ENCODE measurements around the gene CNTFR.

Gene CNTFR

GRCh38 chr9:34581318-34581717 lies 8.2 kb downstream of the CNTFR start:
- no peak for DNase-seq
- Histone ChIP-seq H4K8ac (ENCODE audit: low read length) (no peak overlapping the region), H4K91ac (ENCODE audit: low read length) (no peak overlapping the region), H3K27me3 (ENCODE audit: control insufficient read depth in 1 of 2, insufficient read depth in 1 of 2, low read length in 2 of 2) (peaks cover 83 to 95% of the 10 kb centered on the region in 2 experiments), H3K4me2 (ENCODE audit: low read length, poor library complexity, severe bottlenecking) (no peak overlapping the region), H3K79me1 (replicated peaks; ENCODE audit: low read length, poor library complexity, severe bottlenecking) (no peaks in the 10 kb centered on the region), H3K27ac (ENCODE audit: low read length, poor library complexity, severe bottlenecking) (no peak overlapping the region), H3K4ac (ENCODE audit: low read depth in 1 of 2, low read length in 2 of 2) (no peak overlapping the region), H3K14ac (ENCODE audit: low read length in 2 of 2) (no peak overlapping the region), H3K23ac (ENCODE audit: low read length in 2 of 2) (no peak overlapping the region), H2BK15ac (ENCODE audit: low read depth, poor library complexity, severe bottlenecking) (no peak overlapping the region), H2BK12ac (ENCODE audit: low read length in 2 of 2) (no peak overlapping the region), H3K9me3 (ENCODE audit: control insufficient read depth, low read length) (no peaks in the 10 kb centered on the region), H2BK5ac (ENCODE audit: low read depth, low read length, poor library complexity, severe bottlenecking) (no peak overlapping the region), H3K4me3 (ENCODE audit: insufficient read depth in 1 of 2, low read depth in 1 of 2, low read length in 2 of 2) (no peak overlapping the region), H3K36me3 (ENCODE audit: control insufficient read depth in 1 of 2, insufficient read depth in 2 of 2, low read depth in 1 of 2, low read length in 2 of 2) (no peaks in the 10 kb centered on the region), H3K18ac (ENCODE audit: low read depth in 1 of 2, low read length in 2 of 2) (no peak overlapping the region), H3K9ac (ENCODE audit: low read length) (no peak overlapping the region), H2BK120ac (ENCODE audit: low read depth, low read length) (no peak overlapping the region), H2AFZ (ENCODE audit: low read depth, low read length) (no peak overlapping the region), H3K4me1 (ENCODE audit: control insufficient read depth, insufficient read depth, low read depth, low read length) (peaks cover 12% of the 10 kb centered on the region), H2AK5ac (ENCODE audit: low read length, severe bottlenecking) (no peak overlapping the region)
- 70% methylated on average over 2 of the region's 3 CpGs for WGBS

- H2AK5ac ChIP-seq (ENCODE audit: low read length, severe bottlenecking), result no peak overlapping the region
- no peaks in the 10 kb centered on the region for H3K36me3 ChIP-seq (ENCODE audit: control insufficient read depth in 1 of 2, insufficient read depth in 2 of 2, low read depth in 1 of 2, low read length in 2 of 2)
- H3K4me1 ChIP-seq (ENCODE audit: control insufficient read depth, insufficient read depth, low read depth, low read length), result peaks cover 12% of the 10 kb centered on the region
- no peak overlapping the region for H3K4me3 ChIP-seq (ENCODE audit: insufficient read depth in 1 of 2, low read depth in 1 of 2, low read length in 2 of 2)
- no peak overlapping the region for H4K8ac ChIP-seq (ENCODE audit: low read length)
- H3K4me2 ChIP-seq (ENCODE audit: low read length, poor library complexity, severe bottlenecking), result no peak overlapping the region
- H2BK12ac ChIP-seq (ENCODE audit: low read length in 2 of 2), result no peak overlapping the region
- 61% methylated on average over 8 of the region's 8 CpGs for WGBS
- no peak overlapping the region for H3K4ac ChIP-seq (ENCODE audit: low read depth in 1 of 2, low read length in 2 of 2)
- H3K18ac ChIP-seq (ENCODE audit: low read depth in 1 of 2, low read length in 2 of 2), result no peak overlapping the region
- DNase-seq, result no peak
- no peak overlapping the region for H3K27ac ChIP-seq (ENCODE audit: low read length, poor library complexity, severe bottlenecking)
- H3K9ac ChIP-seq (ENCODE audit: low read length), result no peak overlapping the region
- no peak overlapping the region for H3K14ac ChIP-seq (ENCODE audit: low read length in 2 of 2)
- H2BK120ac ChIP-seq (ENCODE audit: low read depth, low read length), result no peak overlapping the region
- H2BK15ac ChIP-seq (ENCODE audit: low read depth, poor library complexity, severe bottlenecking), result no peak overlapping the region
- H3K9me3 ChIP-seq (ENCODE audit: control insufficient read depth, low read length), result no peaks in the 10 kb centered on the region
- no peak overlapping the region for H2BK5ac ChIP-seq (ENCODE audit: low read depth, low read length, poor library complexity, severe bottlenecking)
- no peak overlapping the region for H3K23ac ChIP-seq (ENCODE audit: low read length in 2 of 2)
- no peak overlapping the region for H2AFZ ChIP-seq (ENCODE audit: low read depth, low read length)
- no peaks in the 10 kb centered on the region for H3K79me1 ChIP-seq (replicated peaks; ENCODE audit: low read length, poor library complexity, severe bottlenecking)
- H3K27me3 ChIP-seq (ENCODE audit: control insufficient read depth in 1 of 2, insufficient read depth in 1 of 2, low read length in 2 of 2), result peaks cover 80 to 95% of the 10 kb centered on the region in 2 experiments
- no peak overlapping the region for H4K91ac ChIP-seq (ENCODE audit: low read length)
Observed at GRCh38 chr9:34580358-34580757, 9.2 kb downstream of the CNTFR start.

GRCh38 chr9:34579808-34580163 lies 9.7 kb downstream of the CNTFR start:
- no peak overlapping the region for H4K8ac ChIP-seq (ENCODE audit: low read length)
- H3K4me1 ChIP-seq (ENCODE audit: control insufficient read depth, insufficient read depth, low read depth, low read length), result peaks cover 12% of the 10 kb centered on the region
- no peak for DNase-seq
- no peak overlapping the region for H3K4me2 ChIP-seq (ENCODE audit: low read length, poor library complexity, severe bottlenecking)
- WGBS, result 74% methylated on average over 5 of the region's 5 CpGs
- H2AK5ac ChIP-seq (ENCODE audit: low read length, severe bottlenecking), result no peak overlapping the region
- no peak overlapping the region for H4K91ac ChIP-seq (ENCODE audit: low read length)
- no peak overlapping the region for H2AFZ ChIP-seq (ENCODE audit: low read depth, low read length)
- H3K27ac ChIP-seq (ENCODE audit: low read length, poor library complexity, severe bottlenecking), result no peak overlapping the region
- no peak overlapping the region for H3K9ac ChIP-seq (ENCODE audit: low read length)
- no peak overlapping the region for H3K23ac ChIP-seq (ENCODE audit: low read length in 2 of 2)
- H3K9me3 ChIP-seq (ENCODE audit: control insufficient read depth, low read length), result no peaks in the 10 kb centered on the region
- no peak overlapping the region for H3K4me3 ChIP-seq (ENCODE audit: insufficient read depth in 1 of 2, low read depth in 1 of 2, low read length in 2 of 2)
- no peak overlapping the region for H2BK12ac ChIP-seq (ENCODE audit: low read length in 2 of 2)
- H3K18ac ChIP-seq (ENCODE audit: low read depth in 1 of 2, low read length in 2 of 2), result no peak overlapping the region
- no peak overlapping the region for H3K14ac ChIP-seq (ENCODE audit: low read length in 2 of 2)
- peaks cover 80 to 95% of the 10 kb centered on the region in 2 experiments for H3K27me3 ChIP-seq (ENCODE audit: control insufficient read depth in 1 of 2, insufficient read depth in 1 of 2, low read length in 2 of 2)
- no peak overlapping the region for H2BK15ac ChIP-seq (ENCODE audit: low read depth, poor library complexity, severe bottlenecking)
- no peaks in the 10 kb centered on the region for H3K36me3 ChIP-seq (ENCODE audit: control insufficient read depth in 1 of 2, insufficient read depth in 2 of 2, low read depth in 1 of 2, low read length in 2 of 2)
- H2BK120ac ChIP-seq (ENCODE audit: low read depth, low read length), result no peak overlapping the region
- no peak overlapping the region for H3K4ac ChIP-seq (ENCODE audit: low read depth in 1 of 2, low read length in 2 of 2)
- no peaks in the 10 kb centered on the region for H3K79me1 ChIP-seq (replicated peaks; ENCODE audit: low read length, poor library complexity, severe bottlenecking)
- H2BK5ac ChIP-seq (ENCODE audit: low read depth, low read length, poor library complexity, severe bottlenecking), result no peak overlapping the region

- DNase-seq, result no peak
- no peak overlapping the region for H2BK12ac ChIP-seq (ENCODE audit: low read length in 2 of 2)
- H4K8ac ChIP-seq (ENCODE audit: low read length), result no peak overlapping the region
- no peaks in the 10 kb centered on the region for H3K36me3 ChIP-seq (ENCODE audit: control insufficient read depth in 1 of 2, insufficient read depth in 2 of 2, low read depth in 1 of 2, low read length in 2 of 2)
- H3K79me1 ChIP-seq (replicated peaks; ENCODE audit: low read length, poor library complexity, severe bottlenecking), result no peaks in the 10 kb centered on the region
- no peak overlapping the region for H3K4ac ChIP-seq (ENCODE audit: low read depth in 1 of 2, low read length in 2 of 2)
- no peak overlapping the region for H3K4me3 ChIP-seq (ENCODE audit: insufficient read depth in 1 of 2, low read depth in 1 of 2, low read length in 2 of 2)
- peak overlapping the region in 1 of 2 experiments; percentile 94 for H3K23ac ChIP-seq (ENCODE audit: low read length in 2 of 2)
- no peak overlapping the region for H3K14ac ChIP-seq (ENCODE audit: low read length in 2 of 2)
- H2AFZ ChIP-seq (ENCODE audit: low read depth, low read length), result no peak overlapping the region
- H3K9ac ChIP-seq (ENCODE audit: low read length), result no peak overlapping the region
- no peak overlapping the region for H3K4me2 ChIP-seq (ENCODE audit: low read length, poor library complexity, severe bottlenecking)
- H2BK5ac ChIP-seq (ENCODE audit: low read depth, low read length, poor library complexity, severe bottlenecking), result no peak overlapping the region
- WGBS, result 14% methylated on average over 8 of the region's 17 CpGs
- no peak overlapping the region for H2AK5ac ChIP-seq (ENCODE audit: low read length, severe bottlenecking)
- H3K9me3 ChIP-seq (ENCODE audit: control insufficient read depth, low read length), result no peaks in the 10 kb centered on the region
- H2BK15ac ChIP-seq (ENCODE audit: low read depth, poor library complexity, severe bottlenecking), result no peak overlapping the region
- H3K27me3 ChIP-seq (ENCODE audit: control insufficient read depth in 1 of 2, insufficient read depth in 1 of 2, low read length in 2 of 2), result peaks cover 79 to 95% of the 10 kb centered on the region in 2 experiments
- no peak overlapping the region for H4K91ac ChIP-seq (ENCODE audit: low read length)
- H3K18ac ChIP-seq (ENCODE audit: low read depth in 1 of 2, low read length in 2 of 2), result no peak overlapping the region
- no peak overlapping the region for H3K27ac ChIP-seq (ENCODE audit: low read length, poor library complexity, severe bottlenecking)
- no peak overlapping the region for H2BK120ac ChIP-seq (ENCODE audit: low read depth, low read length)
- peaks cover 12% of the 10 kb centered on the region for H3K4me1 ChIP-seq (ENCODE audit: control insufficient read depth, insufficient read depth, low read depth, low read length)
Observed at GRCh38 chr9:34579104-34579807, 10.3 kb downstream of the CNTFR start.

Data from mesenchymal stem cell (in vitro differentiated cells and primary cell).